Raji (cell line): ENCODE measurements around the gene DYNC1I2.

Experiments used
- POLR2A ChIP-seq: IDR thresholded peaks from 2 replicates; pipeline ENCODE4 v1.6.1; 2011; ENCODE audit warnings: low read depth, low read length, control low read depth; ENCODE audit not compliant: insufficient read depth

Gene DYNC1I2

GRCh38 chr2:171741189-171741588, 53.9 kb downstream of the DYNC1I2 start:
- no peak for TF ChIP-seq POLR2A

DNA sequence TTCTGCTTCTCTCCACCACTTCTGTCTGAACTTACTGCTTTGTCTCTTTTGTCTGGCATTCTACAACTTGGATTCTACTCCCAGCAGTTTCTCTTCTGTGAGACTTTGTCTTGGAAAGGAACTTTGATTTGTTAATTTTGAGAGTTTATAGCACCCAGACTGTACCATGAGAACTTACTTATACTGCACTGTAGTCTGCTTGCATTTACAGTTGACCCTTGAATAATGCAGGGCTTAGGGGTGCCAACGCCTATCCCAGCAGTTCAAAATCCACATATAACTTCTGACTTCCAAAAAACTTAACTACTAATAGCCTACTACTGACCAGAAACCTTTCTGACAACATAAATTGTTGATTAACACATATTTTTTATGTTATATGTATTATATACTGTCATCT, 55.5 kb downstream of the DYNC1I2 start:
- TF ChIP-seq POLR2A: no peak

DNA sequence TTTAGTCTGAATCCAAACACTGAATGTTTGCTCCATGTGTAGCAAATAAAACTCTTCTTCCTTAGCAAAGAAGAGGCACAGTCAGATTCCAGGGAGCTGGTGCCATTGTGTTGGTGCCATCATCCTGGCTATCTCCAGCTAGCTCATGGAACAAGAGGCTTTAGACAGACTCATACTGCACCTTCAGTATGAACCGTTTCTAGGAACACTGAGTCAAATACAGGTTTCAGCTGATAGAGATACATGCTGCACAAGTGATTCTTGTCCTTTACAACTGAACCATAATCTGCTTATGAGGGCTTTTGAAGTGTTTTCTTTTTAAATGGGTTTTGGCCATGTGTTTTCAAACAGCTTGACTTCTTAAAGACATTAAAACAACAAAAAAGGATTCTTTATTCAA, 57.9 kb downstream of the DYNC1I2 start:
- no peak for TF ChIP-seq POLR2A

DNA sequence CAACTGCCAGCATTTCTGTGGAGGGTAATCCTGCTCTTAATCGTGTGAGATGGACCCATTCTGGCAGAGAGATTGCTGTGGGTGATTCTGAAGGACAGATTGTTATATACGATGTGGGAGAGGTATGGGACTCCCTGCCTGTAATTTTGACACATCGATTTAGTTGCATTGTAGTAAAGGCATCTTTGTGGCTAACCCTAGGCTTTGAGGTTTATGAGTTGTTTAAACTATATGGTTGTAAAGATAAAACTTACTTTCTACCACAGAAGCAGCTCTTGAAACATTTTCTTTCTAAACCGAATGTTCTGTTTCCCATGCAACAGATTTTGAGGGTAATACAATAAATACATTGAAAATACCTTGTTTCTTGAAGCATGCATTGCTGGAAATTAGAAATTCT, 58.5 kb downstream of the DYNC1I2 start:
- no peak for TF ChIP-seq POLR2A

GRCh38 chr2:171747371-171747770, 60.1 kb downstream of the DYNC1I2 start:
- TF ChIP-seq POLR2A: no peak

GRCh38 chr2:171754254-171754939, 67.1 kb downstream of the DYNC1I2 start:
- TF ChIP-seq POLR2A: no peak

- no peak for TF ChIP-seq POLR2A
These were observed 75.8 kb downstream of the DYNC1I2 start for GRCh38 chr2:171762879-171763573.

GRCh38 chr2:171763602-171764001, 76.3 kb downstream of the DYNC1I2 start:
- no peak for TF ChIP-seq POLR2A

- TF ChIP-seq POLR2A: no peak
These were observed 84.2 kb downstream of the DYNC1I2 start for GRCh38 chr2:171771463-171771862.

- TF ChIP-seq POLR2A: no peak
These were observed 85.1 kb downstream of the DYNC1I2 start for GRCh38 chr2:171772373-171772772.

DNA sequence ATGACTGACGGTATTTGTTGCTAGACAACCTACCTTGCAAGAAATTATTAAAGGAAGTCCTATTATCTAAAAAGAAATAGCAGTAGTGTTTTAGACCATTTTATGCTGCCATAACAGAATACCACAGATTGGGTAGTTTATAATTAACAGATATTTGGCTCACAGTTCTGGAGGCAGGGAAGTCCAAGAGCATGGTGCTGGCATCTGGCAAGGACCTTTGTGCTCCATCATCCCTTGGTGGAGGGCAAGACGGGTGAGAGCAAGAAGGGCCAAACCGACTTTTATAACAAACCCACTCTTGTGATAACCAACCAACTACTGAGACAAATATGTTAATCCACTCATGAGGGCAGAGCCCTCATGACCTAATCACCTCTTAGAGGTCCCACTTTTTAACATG, 91.2 kb downstream of the DYNC1I2 start:
- TF ChIP-seq POLR2A: no peak

- no peak for TF ChIP-seq POLR2A
These were observed 98.2 kb downstream of the DYNC1I2 start for GRCh38 chr2:171785450-171785849.

DNA sequence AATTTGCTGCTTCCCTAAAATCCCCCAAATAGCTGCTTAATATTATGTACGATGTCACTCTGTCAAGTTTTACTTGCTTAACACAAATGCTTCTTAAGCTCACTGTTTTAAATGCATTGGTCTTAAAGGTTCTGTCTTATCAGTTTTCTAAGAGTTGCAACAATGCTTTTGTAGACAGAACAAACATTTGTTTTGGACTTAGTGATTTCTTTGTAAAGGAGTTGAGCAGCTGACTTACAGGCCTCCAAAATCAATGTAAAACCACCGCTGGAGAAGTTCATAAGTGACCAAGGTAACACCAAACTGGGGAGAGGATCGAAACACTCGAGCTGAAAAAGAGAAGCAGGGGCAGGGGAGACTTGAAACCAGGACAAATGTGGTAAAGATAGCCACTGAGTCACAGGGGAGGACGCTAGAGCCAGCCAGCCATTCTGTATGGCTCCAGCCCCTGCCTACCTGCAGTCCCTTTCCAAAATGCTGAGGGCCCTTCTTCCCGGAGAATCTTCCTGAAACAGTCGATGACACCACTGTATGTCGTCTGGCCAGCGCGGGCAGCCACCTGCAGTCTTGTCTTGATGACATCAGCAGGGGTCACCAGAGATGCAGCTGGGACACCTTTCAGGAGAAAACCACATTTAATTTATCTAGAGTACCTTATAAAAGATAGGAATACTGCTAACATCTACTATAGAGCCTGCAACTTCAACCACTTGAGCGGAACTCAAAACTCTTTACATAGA, 100.2 kb downstream of the DYNC1I2 start:
- TF ChIP-seq POLR2A: no peak

- TF ChIP-seq POLR2A: no peak
These were observed 101.2 kb downstream of the DYNC1I2 start for GRCh38 chr2:171788316-171788993.

GRCh38 chr2:171789956-171790355, 102.7 kb downstream of the DYNC1I2 start:
- TF ChIP-seq POLR2A: no peak

DNA sequence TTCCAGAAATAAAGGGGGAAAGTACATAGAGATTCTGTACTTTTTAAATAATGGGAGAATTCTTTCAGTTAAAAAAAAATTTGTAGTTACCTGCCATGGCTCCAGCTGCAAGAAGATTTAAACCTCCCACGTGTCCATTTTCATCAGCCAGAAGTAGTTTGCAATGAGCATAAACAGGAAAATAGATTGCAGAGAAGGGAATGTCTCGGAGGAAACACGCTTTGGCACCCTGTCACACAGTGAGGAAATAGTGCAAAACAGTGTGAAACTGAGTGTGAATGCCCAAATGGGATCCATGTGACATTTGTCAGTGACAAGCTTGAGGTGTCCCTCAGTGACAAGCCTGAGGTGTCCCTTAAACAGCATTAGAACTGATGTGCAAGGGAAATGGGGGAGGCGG, 104.1 kb downstream of the DYNC1I2 start:
- TF ChIP-seq POLR2A: no peak

DNA sequence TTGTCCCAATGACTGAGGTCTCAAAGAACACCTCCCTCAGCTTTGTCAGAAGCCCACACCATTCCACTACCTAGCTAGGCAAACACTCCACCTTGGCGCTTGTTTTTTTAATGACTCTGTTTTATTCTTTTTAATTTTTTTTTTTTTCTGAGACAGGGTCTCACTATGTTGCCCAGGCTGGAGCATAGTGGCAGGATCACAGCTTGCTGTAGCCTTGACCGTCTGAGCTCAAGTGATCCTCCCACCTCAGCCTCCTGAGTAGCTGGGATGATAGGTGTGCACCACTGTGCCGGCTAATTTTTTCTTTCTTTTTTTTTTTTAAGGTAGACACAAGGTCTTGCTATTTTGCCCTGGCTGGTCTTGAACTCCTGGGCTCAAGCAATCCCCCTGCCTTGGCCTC, 104.9 kb downstream of the DYNC1I2 start:
- no peak for TF ChIP-seq POLR2A
